Neutrophil (primary cell): Measurements from ENCODE around the gene ERMP1.

Experiments used
- H3K27ac ChIP-seq: fragments of 200-600 bp; sonication (generic); 2 replicates; pipeline ENCODE4 v1.5.1; 2016; ENCODE audit warnings: mild to moderate bottlenecking, moderate library complexity
- H3K27me3 ChIP-seq: fragments of 200-600 bp; sonication (generic); 2 replicates; pipeline ENCODE4 v1.6.0; 2016; ENCODE audit warnings: mild to moderate bottlenecking
- H3K36me3 ChIP-seq: fragments of 200-600 bp; sonication (generic); 2 replicates; pipeline ENCODE4 v1.5.1; 2017
- H3K4me1 ChIP-seq, 2 experiments: fragments of 200-600 bp in 1 of 2; sonication (generic) in 1 of 2; 1 replicate in 1 of 2; 2 replicates in 1 of 2; pipeline versions ENCODE4 v1.5.1 to v1.6.1; 2013 to 2016; ENCODE audit warnings: low read depth in 1 of 2, low read length in 1 of 2, mild to moderate bottlenecking in 1 of 2, moderate library complexity in 1 of 2; ENCODE audit not compliant: control insufficient read depth in 1 of 2, insufficient read depth in 1 of 2
- H3K4me3 ChIP-seq, 2 experiments: fragments of 200-600 bp in 1 of 2; sonication (generic) in 1 of 2; 1 replicate in 1 of 2; 2 replicates in 1 of 2; pipeline ENCODE4 v1.5.1; 2013 to 2016; ENCODE audit warnings: low read depth in 1 of 2, low read length in 1 of 2, mild to moderate bottlenecking in 1 of 2, moderate library complexity in 1 of 2
- H3K9me3 ChIP-seq: fragments of 200-600 bp; sonication (generic); 2 replicates; pipeline ENCODE4 v1.5.1; 2016
- CTCF ChIP-seq: fragments of 200-600 bp; sonication (generic); IDR thresholded peaks from 2 replicates; pipeline ENCODE4 v1.5.1; 2016; ENCODE audit warnings: antibody characterized with exemption

Gene ERMP1

GRCh38 chr9:5832071-5832537, 813 bp downstream of the ERMP1 start:
- peak overlapping the region; percentile 75 for H3K27ac ChIP-seq
- peak overlapping the region; percentile 79 to 80 for H3K4me3 ChIP-seq
- H3K4me1 ChIP-seq, result peaks cover 16 to 22% of the 10 kb centered on the region in 2 experiments
- no peaks in the 10 kb centered on the region for H3K27me3 ChIP-seq
- no peak for TF ChIP-seq CTCF
- no peaks in the 10 kb centered on the region for H3K9me3 ChIP-seq
- H3K36me3 ChIP-seq, result no peaks in the 10 kb centered on the region

GRCh38 chr9:5825895-5826622, 6.9 kb downstream of the ERMP1 start:
- Histone ChIP-seq H3K27ac (no peak overlapping the region), H3K4me1 (peaks cover 0 to under 1% of the 10 kb centered on the region in 2 experiments), H3K4me3 (no peak overlapping the region), H3K9me3 (no peaks in the 10 kb centered on the region), H3K36me3 (peaks cover 34% of the 10 kb centered on the region), H3K27me3 (no peaks in the 10 kb centered on the region)
- no peak for TF ChIP-seq CTCF

- Histone ChIP-seq H3K36me3 (peaks cover 34% of the 10 kb centered on the region), H3K27ac (no peak overlapping the region), H3K4me1 (no peaks in the 10 kb centered on the region), H3K4me3 (no peak overlapping the region), H3K27me3 (no peaks in the 10 kb centered on the region), H3K9me3 (no peaks in the 10 kb centered on the region)
- TF ChIP-seq CTCF, result no peak
Observed at GRCh38 chr9:5825223-5825622, 7.7 kb downstream of the ERMP1 start.

- Histone ChIP-seq H3K36me3 (peaks cover 33% of the 10 kb centered on the region), H3K4me3 (no peak overlapping the region), H3K27me3 (no peaks in the 10 kb centered on the region), H3K9me3 (no peaks in the 10 kb centered on the region), H3K4me1 (no peaks in the 10 kb centered on the region), H3K27ac (no peak overlapping the region)
- TF ChIP-seq CTCF, result no peak
Observed at GRCh38 chr9:5820425-5820824, 12.5 kb downstream of the ERMP1 start.

- no peak for TF ChIP-seq CTCF
- Histone ChIP-seq H3K36me3 (peaks cover 22% of the 10 kb centered on the region), H3K27me3 (no peaks in the 10 kb centered on the region), H3K4me3 (no peak overlapping the region), H3K27ac (no peak overlapping the region), H3K9me3 (no peaks in the 10 kb centered on the region), H3K4me1 (no peaks in the 10 kb centered on the region)
Observed at GRCh38 chr9:5819174-5819573, 13.7 kb downstream of the ERMP1 start.
